AML-193 (cell line): Measurements from ENCODE around the gene MIDN.
"Not testable (repeated sequence)": the region's sequence is repeated elsewhere in the genome, so short reads cannot be mapped to it uniquely, and the experiment has no call there.

Experiments
- DNase-seq, 2 experiments: peaks; one replicate each; lab custom pipeline; 2025; lab: John Stamatoyannopoulos, UW

The MIDN gene

GRCh38 chr19:1248139-1248785, at the start of gene MIDN:
Gene MIDN, plus strand, starts transcription at chr19:1248583. Its CDS starts 1,714 bp downstream, at chr19:1250297.
- DNase-seq: peak; percentile 37 to 47

- no peak for DNase-seq
These were observed 48.9 kb upstream of the MIDN start for GRCh38 chr19:1199531-1199930.

- DNase-seq: not testable (repeated sequence)
These were observed 47.8 kb upstream of the MIDN start for GRCh38 chr19:1200614-1201013.

- DNase-seq: peak; percentile 92 to 93
These were observed 43.0 kb upstream of the MIDN start, which contains the start of gene STK11 for GRCh38 chr19:1205114-1206099. Gene STK11, plus strand, starts transcription at chr19:1205778. Its CDS starts 1,136 bp downstream, at chr19:1206914.

- no peak for DNase-seq
These were observed 42.1 kb upstream of the MIDN start for GRCh38 chr19:1206150-1206863.

GRCh38 chr19:1206864-1207450, 41.4 kb upstream of the MIDN start:
- peak; percentile 30 to 44 for DNase-seq

GRCh38 chr19:1208830-1209229, 39.6 kb upstream of the MIDN start:
- DNase-seq: not testable (repeated sequence)

- DNase-seq: no peak
These were observed 38.2 kb upstream of the MIDN start for GRCh38 chr19:1210227-1210538.

GRCh38 chr19:1211494-1212234, 36.7 kb upstream of the MIDN start:
- DNase-seq: no peak

- no peak for DNase-seq
These were observed 34.7 kb upstream of the MIDN start for GRCh38 chr19:1213391-1214286.

- no peak for DNase-seq
These were observed 34.0 kb upstream of the MIDN start for GRCh38 chr19:1214299-1214861.

- DNase-seq: no peak
These were observed 33.3 kb upstream of the MIDN start for GRCh38 chr19:1214862-1215731.

GRCh38 chr19:1216756-1217155, 31.6 kb upstream of the MIDN start:
- no peak for DNase-seq

GRCh38 chr19:1217366-1217765, 31.0 kb upstream of the MIDN start:
- DNase-seq: no peak

- DNase-seq: no peak
These were observed 29.4 kb upstream of the MIDN start for GRCh38 chr19:1218751-1219567.

- no peak for DNase-seq
These were observed 28.5 kb upstream of the MIDN start for GRCh38 chr19:1219786-1220476.

- no peak for DNase-seq
These were observed 27.9 kb upstream of the MIDN start for GRCh38 chr19:1220477-1220930.
